ENCODE measurements around the gene MAP1LC3B2. TPM values are rescaled to one million over a fixed set of nuclear protein-coding genes. Genes with fewer than 3 reads are reported as not detected.
"Not testable (repeated sequence)": the region's sequence is repeated elsewhere in the genome, so short reads cannot be mapped to it uniquely, and the experiment has no call there.

Gene MAP1LC3B2
- total RNA-seq, 1 donor = 1.1 TPM

DNA sequence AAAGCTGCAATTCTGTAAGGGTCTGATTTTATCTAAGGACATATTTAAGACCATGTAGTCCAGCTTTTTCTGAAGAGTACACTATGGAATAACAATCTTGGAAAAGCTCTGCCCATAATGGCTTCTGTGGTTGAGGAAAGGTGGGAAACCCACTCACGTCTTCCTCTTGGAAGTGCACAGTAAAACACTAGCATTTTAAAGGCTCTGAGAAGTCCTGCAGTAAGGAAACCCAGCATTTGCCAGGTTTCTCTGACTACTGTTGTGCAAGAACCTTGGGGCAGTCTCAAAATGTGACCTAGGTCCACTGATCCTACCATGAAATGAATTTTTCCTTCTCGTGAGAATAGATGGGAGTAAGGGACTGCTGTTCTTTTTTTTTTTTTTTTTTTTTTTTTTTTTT is 11.9 kb downstream of the MAP1LC3B2 start:
- Histone ChIP-seq H3K4me2 (ENCODE audit: insufficient read depth, low read length) (no peak overlapping the region), H3K27me3 (ENCODE audit: insufficient read depth, low read length) (no peaks in the 10 kb centered on the region), H3K36me3 (ENCODE audit: insufficient read depth, low read length) (no peaks in the 10 kb centered on the region), H3K4me1 (ENCODE audit: insufficient read depth, low read length) (no peaks in the 10 kb centered on the region), H3K79me2 (ENCODE audit: insufficient read depth, low read length) (no peaks in the 10 kb centered on the region), H3K9me3 (ENCODE audit: low read depth, low read length) (no peaks in the 10 kb centered on the region), H4K20me1 (ENCODE audit: insufficient read depth, low read length) (no peaks in the 10 kb centered on the region), H3K4me3 (ENCODE audit: insufficient read depth, low read length) (no peak overlapping the region), H2AFZ (ENCODE audit: low read length) (no peak overlapping the region), H3K27ac (ENCODE audit: low read depth, low read length) (no peak overlapping the region)
- TF ChIP-seq, protein P1, sequence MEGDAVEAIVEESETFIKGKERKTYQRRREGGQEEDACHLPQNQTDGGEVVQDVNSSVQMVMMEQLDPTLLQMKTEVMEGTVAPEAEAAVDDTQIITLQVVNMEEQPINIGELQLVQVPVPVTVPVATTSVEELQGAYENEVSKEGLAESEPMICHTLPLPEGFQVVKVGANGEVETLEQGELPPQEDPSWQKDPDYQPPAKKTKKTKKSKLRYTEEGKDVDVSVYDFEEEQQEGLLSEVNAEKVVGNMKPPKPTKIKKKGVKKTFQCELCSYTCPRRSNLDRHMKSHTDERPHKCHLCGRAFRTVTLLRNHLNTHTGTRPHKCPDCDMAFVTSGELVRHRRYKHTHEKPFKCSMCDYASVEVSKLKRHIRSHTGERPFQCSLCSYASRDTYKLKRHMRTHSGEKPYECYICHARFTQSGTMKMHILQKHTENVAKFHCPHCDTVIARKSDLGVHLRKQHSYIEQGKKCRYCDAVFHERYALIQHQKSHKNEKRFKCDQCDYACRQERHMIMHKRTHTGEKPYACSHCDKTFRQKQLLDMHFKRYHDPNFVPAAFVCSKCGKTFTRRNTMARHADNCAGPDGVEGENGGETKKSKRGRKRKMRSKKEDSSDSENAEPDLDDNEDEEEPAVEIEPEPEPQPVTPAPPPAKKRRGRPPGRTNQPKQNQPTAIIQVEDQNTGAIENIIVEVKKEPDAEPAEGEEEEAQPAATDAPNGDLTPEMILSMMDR (IDR thresholded peaks at IDR 0.05; ENCODE audit: extremely low read depth, low read depth, low read length) = no peak
- no peak for DNase-seq (ENCODE audit: insufficient read length, low spot score, missing footprints)

DNA sequence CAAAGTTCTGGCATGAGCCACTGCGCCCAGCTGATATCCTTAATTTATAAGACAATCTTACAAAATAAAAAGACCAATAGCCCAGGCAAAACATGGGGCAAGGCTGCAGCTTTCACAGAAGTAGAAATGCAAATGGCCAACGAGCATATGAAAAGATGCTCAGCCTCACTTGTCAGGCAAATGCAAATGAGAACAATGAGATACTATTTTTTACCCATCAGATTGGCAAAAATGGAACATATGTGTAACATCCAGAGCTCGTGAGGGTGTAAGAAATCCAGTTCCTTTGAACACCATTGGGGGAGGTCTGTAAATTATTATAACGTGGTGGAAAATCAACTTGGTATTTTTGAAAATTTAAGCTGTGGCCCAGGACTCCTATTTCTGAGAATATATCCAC is 14.6 kb downstream of the MAP1LC3B2 start:
- Histone ChIP-seq H3K4me2 (ENCODE audit: insufficient read depth, low read length) (no peak overlapping the region), H4K20me1 (ENCODE audit: insufficient read depth, low read length) (no peaks in the 10 kb centered on the region), H3K36me3 (ENCODE audit: insufficient read depth, low read length) (no peaks in the 10 kb centered on the region), H3K27me3 (ENCODE audit: insufficient read depth, low read length) (no peaks in the 10 kb centered on the region), H2AFZ (ENCODE audit: low read length) (no peak overlapping the region), H3K79me2 (ENCODE audit: insufficient read depth, low read length) (no peaks in the 10 kb centered on the region), H3K27ac (ENCODE audit: low read depth, low read length) (no peak overlapping the region), H3K4me1 (ENCODE audit: insufficient read depth, low read length) (no peaks in the 10 kb centered on the region), H3K4me3 (ENCODE audit: insufficient read depth, low read length) (no peak overlapping the region), H3K9me3 (ENCODE audit: low read depth, low read length) (no peaks in the 10 kb centered on the region)
- DNase-seq (ENCODE audit: insufficient read length, low spot score, missing footprints) = no peak
- TF ChIP-seq, protein P1 (IDR thresholded peaks at IDR 0.05; ENCODE audit: extremely low read depth, low read depth, low read length) = no peak

DNA sequence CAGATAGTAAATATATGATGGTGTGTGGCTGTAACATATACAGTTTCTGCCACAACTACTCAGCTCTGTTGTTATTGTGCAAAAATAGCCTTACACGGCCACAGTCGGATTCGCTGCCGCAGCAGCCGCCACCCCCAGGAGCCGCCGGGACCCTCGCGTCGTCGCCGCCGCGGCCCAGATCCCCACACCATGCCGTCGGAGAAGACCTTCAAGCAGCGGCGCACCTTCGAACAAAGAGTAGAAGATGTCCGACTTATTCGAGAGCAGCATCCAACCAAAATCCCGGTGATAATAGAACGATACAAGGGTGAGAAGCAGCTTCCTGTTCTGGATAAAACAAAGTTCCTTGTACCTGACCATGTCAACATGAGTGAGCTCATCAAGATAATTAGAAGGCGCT is 16.6 kb downstream of the MAP1LC3B2 start:
- H3K79me2 ChIP-seq (ENCODE audit: insufficient read depth, low read length); H2AFZ ChIP-seq (ENCODE audit: low read length); DNase-seq (ENCODE audit: insufficient read length, low spot score, missing footprints); H3K4me2 ChIP-seq (ENCODE audit: insufficient read depth, low read length); H4K20me1 ChIP-seq (ENCODE audit: insufficient read depth, low read length); H3K36me3 ChIP-seq (ENCODE audit: insufficient read depth, low read length); H3K4me1 ChIP-seq (ENCODE audit: insufficient read depth, low read length); H3K27ac ChIP-seq (ENCODE audit: low read depth, low read length); H3K9me3 ChIP-seq (ENCODE audit: low read depth, low read length); H3K27me3 ChIP-seq (ENCODE audit: insufficient read depth, low read length); H3K4me3 ChIP-seq (ENCODE audit: insufficient read depth, low read length): not testable (repeated sequence)

DNA sequence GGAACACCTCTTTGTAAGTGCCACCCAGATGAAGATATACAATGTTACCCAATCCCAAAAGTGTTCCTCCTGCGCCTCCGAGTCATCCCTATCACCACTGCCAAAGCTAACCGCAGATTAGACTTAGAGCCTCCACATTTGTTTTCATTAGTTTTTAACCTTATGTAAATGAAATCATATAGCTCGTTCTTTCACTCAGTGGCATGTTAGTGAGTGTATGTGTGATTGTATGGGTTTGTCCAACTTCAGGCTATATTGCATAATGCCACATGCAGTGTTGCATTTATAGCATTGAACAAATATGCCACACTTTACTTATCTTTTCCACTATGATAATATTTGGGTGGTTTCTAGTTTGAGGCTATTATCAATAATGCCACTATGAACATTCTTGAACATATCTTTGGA is 18.0 kb downstream of the MAP1LC3B2 start:
- peak; percentile 81 for DNase-seq (ENCODE audit: insufficient read length, low spot score, missing footprints)
- H3K4me1 ChIP-seq (ENCODE audit: insufficient read depth, low read length) = no peaks in the 10 kb centered on the region
- TF ChIP-seq, protein P1 (IDR thresholded peaks at IDR 0.05; ENCODE audit: extremely low read depth, low read depth, low read length) = no peak
- H3K9me3 ChIP-seq (ENCODE audit: low read depth, low read length) = no peaks in the 10 kb centered on the region
- no peak overlapping the region for H3K4me3 ChIP-seq (ENCODE audit: insufficient read depth, low read length)
- no peak overlapping the region for H2AFZ ChIP-seq (ENCODE audit: low read length)
- no peaks in the 10 kb centered on the region for H4K20me1 ChIP-seq (ENCODE audit: insufficient read depth, low read length)
- no peak overlapping the region for H3K4me2 ChIP-seq (ENCODE audit: insufficient read depth, low read length)
- H3K27me3 ChIP-seq (ENCODE audit: insufficient read depth, low read length) = no peaks in the 10 kb centered on the region
- no peaks in the 10 kb centered on the region for H3K36me3 ChIP-seq (ENCODE audit: insufficient read depth, low read length)
- no peak overlapping the region for H3K27ac ChIP-seq (ENCODE audit: low read depth, low read length)
- H3K79me2 ChIP-seq (ENCODE audit: insufficient read depth, low read length) = no peaks in the 10 kb centered on the region
